T-cell (primary cell): ENCODE measurements around the gene SPOCK1. TPM values are rescaled to one million over a fixed set of nuclear protein-coding genes. Genes with fewer than 3 reads are reported as not detected.

Experiments used
- ATAC-seq, 4 experiments: fragments of 200-7000 bp in 3 of 4; fragments of 150-1000 bp in 1 of 4; cut with Tn5 transposase; replicated peaks in 1 of 4; 1 replicate in 3 of 4; 2 replicates in 1 of 4; pipeline ENCODE4 v1.10.0; 2021; ENCODE audit warnings: moderate library complexity in 3 of 4, mild to moderate bottlenecking in 2 of 4, moderate number of reproducible peaks in 1 of 4
- CTCF ChIA-PET, 2 donors: fragments of 300-600 bp; sonication (Branson Sonifier 250); formaldehyde crosslinking; loops; one replicate each; lab custom pipeline; 2022; ENCODE audit warnings: antibody characterized with exemption in 2 of 2; lab: Charles Lee
- POLR2A ChIA-PET, 2 donors: fragments of 300-600 bp; sonication (Branson Sonifier 250); formaldehyde crosslinking; loops; one replicate each; lab custom pipeline; 2022; ENCODE audit warnings: antibody characterized with exemption in 2 of 2; lab: Charles Lee
- DNase-seq, 35 experiments: peaks; one replicate each; pipeline versions ENCODE4 v3.0.0 to v3.0.0-alpha.2; 2013 to 2023
- H3K27ac ChIP-seq: one replicate; pipeline ENCODE4 v1.5.1; 2013; ENCODE audit warnings: low read length
- H3K27me3 ChIP-seq, 2 experiments: replicated peaks in 1 of 2; 1 replicate in 1 of 2; 2 replicates in 1 of 2; pipeline versions ENCODE4 v1.6.1 to v1.7.0; 2013; ENCODE audit warnings: low read length in 1 of 2, mixed read lengths in 1 of 2; ENCODE audit not compliant: control insufficient read depth in 2 of 2, insufficient read depth in 2 of 2; ENCODE audit errors: extremely low read depth in 1 of 2
- H3K36me3 ChIP-seq, 2 donors: 1 replicate in 1 of 2; 2 replicates in 1 of 2; pipeline versions ENCODE4 v1.6.1 to v1.7.0; 2013; ENCODE audit warnings: low read length in 1 of 2; ENCODE audit not compliant: control insufficient read depth in 2 of 2, insufficient read depth in 1 of 2; ENCODE audit errors: extremely low read depth in 1 of 2
- H3K4me1 ChIP-seq, 2 experiments: 1 replicate in 1 of 2; 2 replicates in 1 of 2; pipeline versions ENCODE4 v1.6.1 to v1.7.0; 2013; ENCODE audit warnings: low read length in 2 of 2, mixed read lengths in 1 of 2; ENCODE audit not compliant: insufficient read depth in 2 of 2, control insufficient read depth in 1 of 2; ENCODE audit errors: extremely low read depth in 1 of 2
- H3K4me3 ChIP-seq, 2 donors: 1 replicate in 1 of 2; 2 replicates in 1 of 2; pipeline versions ENCODE4 v1.5.1 to v1.7.0; 2013; ENCODE audit warnings: mild to moderate bottlenecking in 2 of 2, low read length in 1 of 2, moderate library complexity in 1 of 2; ENCODE audit not compliant: control insufficient read depth in 1 of 2; ENCODE audit errors: extremely low read depth in 1 of 2
- H3K9me3 ChIP-seq: 2 replicates; pipeline ENCODE4 v1.7.0; 2013
- H3K27ac Mint-ChIP-seq, 2 donors: one replicate each; pipeline ENCODE4 v1.8.0; 2020 to 2021; ENCODE audit warnings: mild to moderate bottlenecking in 2 of 2, mixed read lengths in 2 of 2
- H3K27me3 Mint-ChIP-seq, 2 donors: one replicate each; pipeline ENCODE4 v1.8.0; 2021 to 2022; ENCODE audit warnings: mixed read lengths in 2 of 2
- H3K36me3 Mint-ChIP-seq: one replicate; pipeline ENCODE4 v1.8.0; 2021; ENCODE audit warnings: mixed read lengths
- H3K4me1 Mint-ChIP-seq, 3 donors: one replicate each; pipeline ENCODE4 v1.8.0; 2020 to 2022; ENCODE audit warnings: mixed read lengths in 3 of 3, mild to moderate bottlenecking in 1 of 3
- H3K4me3 Mint-ChIP-seq, 3 donors: one replicate each; pipeline ENCODE4 v1.8.0; 2020 to 2022; ENCODE audit warnings: mild to moderate bottlenecking in 3 of 3, mixed read lengths in 3 of 3, moderate library complexity in 3 of 3
- H3K9me3 Mint-ChIP-seq, 3 donors: one replicate each; pipeline ENCODE4 v1.8.0; 2020 to 2022; ENCODE audit warnings: mixed read lengths in 3 of 3
- WGBS: methylation state at CpG from one replicate; pipeline ENCODE4 v1.1.5; 2013; ENCODE audit warnings: missing lambda C conversion rate; ENCODE audit not compliant: insufficient coverage; 5-methylcytosine and 5-hydroxymethylcytosine counted together
- total RNA-seq, 35 experiments: library from RNA in 6 of 35; stranded (reverse) in 6 of 35; fragments of 120-200 nt in 1 of 35; gene quantifications; one replicate each; pipeline versions ENCODE4 v1.2.1 to v1.2.4 and lab custom pipeline; 2013 to 2026

The SPOCK1 gene
- total RNA-seq, 5 donors from 2014 or later (not counting 1 experiment from before 2014, with no cell fraction given): 0.57 TPM; not detected in 4

DNA sequence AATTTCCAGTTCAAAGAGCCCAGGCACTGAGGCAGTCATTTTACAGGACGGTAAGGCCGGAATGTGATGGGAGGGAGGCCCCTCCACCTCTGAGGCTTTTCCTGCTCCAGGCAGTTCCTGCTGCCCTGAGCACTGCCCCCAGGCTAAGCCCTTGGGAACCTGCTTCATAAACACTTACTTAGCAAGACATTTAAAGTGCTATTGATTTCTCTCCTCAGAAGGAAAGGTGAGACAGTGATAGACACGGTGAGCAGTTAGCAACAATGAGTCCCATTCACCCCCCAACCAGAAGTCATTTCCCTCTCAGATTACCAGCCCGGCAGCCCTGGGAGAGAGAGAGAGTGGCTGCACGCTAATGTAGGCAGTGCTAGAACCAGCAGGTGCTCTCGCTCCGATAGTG, 462.5 kb downstream of the SPOCK1 start:
- H3K9me3 Mint-ChIP-seq: no peaks in the 10 kb centered on the region
- WGBS: no CpG with 5 or more reads among the region's 7 CpGs
- no peaks in the 10 kb centered on the region for H3K4me1 Mint-ChIP-seq
- no peak overlapping the region for H3K27ac Mint-ChIP-seq
- H3K27me3 ChIP-seq: no peaks in the 10 kb centered on the region
- ChIA-PET CTCF (no interaction called here), POLR2A (no interaction called here)
- peaks cover 3 to 4% of the 10 kb centered on the region in 2 donors for H3K27me3 Mint-ChIP-seq
- no peak for ATAC-seq
- no peaks in the 10 kb centered on the region for H3K4me1 ChIP-seq
- H3K27ac ChIP-seq: no peak overlapping the region
- no peak for DNase-seq
- H3K4me3 ChIP-seq: no peak overlapping the region
- no peaks in the 10 kb centered on the region for H3K9me3 ChIP-seq
- no peak overlapping the region for H3K4me3 Mint-ChIP-seq
- no peaks in the 10 kb centered on the region for H3K36me3 ChIP-seq
- no peaks in the 10 kb centered on the region for H3K36me3 Mint-ChIP-seq

DNA sequence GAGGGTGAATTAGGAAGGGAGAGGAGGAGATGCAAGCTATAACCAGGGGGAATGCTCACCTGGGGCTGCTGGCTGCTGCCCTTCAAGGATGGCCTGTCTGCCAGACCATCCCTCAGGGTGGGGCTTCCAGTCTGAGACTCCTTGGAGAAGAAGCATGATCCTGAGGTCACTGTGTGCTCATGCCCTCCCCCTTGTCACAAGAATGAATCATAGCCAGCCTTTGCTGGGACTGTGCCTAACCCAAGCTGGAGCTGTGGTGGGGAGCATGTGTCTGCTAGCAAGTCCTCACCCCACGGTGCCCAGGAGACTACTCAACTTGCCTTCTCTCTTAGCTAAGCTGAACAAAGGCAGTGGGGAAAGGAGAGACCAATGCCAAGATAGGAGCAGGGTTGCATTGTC, 463.6 kb downstream of the SPOCK1 start:
- Mint-ChIP-seq H3K9me3 (no peaks in the 10 kb centered on the region), H3K36me3 (no peaks in the 10 kb centered on the region), H3K4me3 (no peak overlapping the region), H3K27ac (no peak overlapping the region), H3K27me3 (peaks cover 3 to 4% of the 10 kb centered on the region in 2 donors), H3K4me1 (no peaks in the 10 kb centered on the region)
- DNase-seq (no peak), ATAC-seq (no peak)
- no CpG with 5 or more reads among the region's 1 CpG for WGBS
- no peaks in the 10 kb centered on the region for H3K4me1 ChIP-seq
- H3K27me3 ChIP-seq: no peaks in the 10 kb centered on the region
- H3K9me3 ChIP-seq: no peaks in the 10 kb centered on the region
- POLR2A ChIA-PET: no interaction called here
- CTCF ChIA-PET: no interaction called here
- no peaks in the 10 kb centered on the region for H3K36me3 ChIP-seq
- H3K27ac ChIP-seq: no peak overlapping the region
- no peak overlapping the region for H3K4me3 ChIP-seq

DNA sequence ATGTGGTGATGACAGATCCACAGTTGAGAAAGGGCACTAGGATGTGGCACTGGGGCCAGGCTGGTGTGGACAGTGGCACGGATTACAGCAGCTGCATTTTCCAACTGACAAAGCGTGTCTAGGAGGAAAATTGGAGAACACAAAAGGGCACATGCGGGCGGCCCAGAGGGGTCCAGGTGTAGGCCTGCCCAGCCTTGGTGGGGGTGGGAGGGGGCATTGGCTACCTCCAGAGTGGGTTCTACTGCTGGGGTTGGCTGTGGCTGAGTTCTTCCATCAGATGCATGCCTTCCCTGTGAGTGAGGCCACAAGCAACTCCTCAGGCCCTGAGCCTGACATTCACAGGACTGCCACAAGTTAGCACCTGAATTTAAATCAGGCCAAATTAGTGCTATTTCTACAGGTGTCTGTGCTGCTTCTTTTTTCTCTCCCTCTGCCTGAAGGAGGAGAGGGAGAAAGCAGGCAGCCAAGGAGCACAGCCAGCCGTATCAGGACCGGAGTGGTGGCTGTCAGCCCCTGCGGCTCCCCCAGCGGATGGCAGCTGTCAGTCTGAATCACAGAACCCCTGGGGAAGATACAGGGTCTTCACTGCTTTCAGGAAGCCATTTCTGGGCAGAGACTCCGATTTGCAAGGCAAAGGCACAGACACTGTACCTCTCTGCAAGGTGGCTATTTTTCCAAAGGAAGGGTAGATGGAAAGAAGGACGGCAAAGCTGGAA, 464.2 kb downstream of the SPOCK1 start:
- H3K4me1 ChIP-seq: no peaks in the 10 kb centered on the region
- Mint-ChIP-seq H3K9me3 (no peaks in the 10 kb centered on the region), H3K4me3 (no peak overlapping the region), H3K27me3 (peaks cover 3% of the 10 kb centered on the region in 2 donors), H3K36me3 (no peaks in the 10 kb centered on the region), H3K27ac (no peak overlapping the region), H3K4me1 (no peaks in the 10 kb centered on the region)
- no peaks in the 10 kb centered on the region for H3K27me3 ChIP-seq
- no peak for ATAC-seq
- no peaks in the 10 kb centered on the region for H3K36me3 ChIP-seq
- WGBS: 83% methylated on average over 10 of the region's 10 CpGs
- no peaks in the 10 kb centered on the region for H3K9me3 ChIP-seq
- CTCF ChIA-PET: no interaction called here
- no peak overlapping the region for H3K27ac ChIP-seq
- POLR2A ChIA-PET: no interaction called here
- no peak for DNase-seq
- H3K4me3 ChIP-seq: no peak overlapping the region

DNA sequence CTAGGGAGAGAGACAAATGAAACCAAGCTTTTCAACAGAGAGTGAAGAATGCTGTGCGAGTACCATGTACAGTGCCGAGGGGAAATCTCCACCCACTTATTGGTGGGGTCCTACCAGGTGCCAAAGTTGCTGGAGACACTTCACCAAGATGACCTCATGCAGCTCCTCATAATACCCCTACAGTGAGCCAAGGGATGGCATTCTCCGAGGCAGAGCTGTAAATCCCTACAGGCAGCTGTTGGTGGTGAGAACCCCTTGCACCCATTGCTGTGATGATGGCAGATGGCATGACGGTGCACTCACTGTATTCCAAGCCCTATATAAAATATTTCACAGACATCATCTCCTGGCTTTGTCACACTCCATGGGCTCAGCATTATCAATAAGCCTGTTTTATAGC, 464.9 kb downstream of the SPOCK1 start:
- no peaks in the 10 kb centered on the region for H3K27me3 ChIP-seq
- ChIA-PET POLR2A (no interaction called here), CTCF (no interaction called here)
- no peak overlapping the region for H3K27ac ChIP-seq
- WGBS: 90% methylated on average over 2 of the region's 4 CpGs
- no peaks in the 10 kb centered on the region for H3K9me3 Mint-ChIP-seq
- H3K4me1 Mint-ChIP-seq: no peaks in the 10 kb centered on the region
- no peak overlapping the region for H3K4me3 ChIP-seq
- ATAC-seq (no peak), DNase-seq (no peak)
- H3K4me3 Mint-ChIP-seq: no peak overlapping the region
- no peaks in the 10 kb centered on the region for H3K9me3 ChIP-seq
- H3K27ac Mint-ChIP-seq: no peak overlapping the region
- H3K4me1 ChIP-seq: no peaks in the 10 kb centered on the region
- no peaks in the 10 kb centered on the region for H3K36me3 ChIP-seq
- peaks cover 3% of the 10 kb centered on the region in 2 donors for H3K27me3 Mint-ChIP-seq
- no peaks in the 10 kb centered on the region for H3K36me3 Mint-ChIP-seq

DNA sequence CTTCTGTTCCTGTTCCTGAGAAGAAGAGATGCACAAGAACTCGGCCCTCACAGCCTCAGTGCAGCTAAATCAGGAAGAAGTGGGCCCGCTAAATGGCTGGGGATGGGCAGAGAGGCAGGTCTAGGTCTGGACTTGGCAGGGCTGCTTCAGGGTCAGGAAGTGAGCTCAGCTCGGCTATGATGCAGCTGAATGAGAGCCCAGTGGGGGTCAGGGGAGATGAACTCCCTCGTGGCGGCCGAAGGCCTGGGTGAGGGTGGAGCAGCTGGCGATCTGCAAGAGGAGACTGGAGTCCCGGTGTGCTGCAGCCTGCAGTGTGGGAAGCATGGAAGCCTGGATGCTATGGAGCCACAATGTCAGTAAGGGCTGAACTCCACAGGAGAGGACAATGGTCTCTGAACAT, 466.2 kb downstream of the SPOCK1 start:
- WGBS: 79% methylated on average over 7 of the region's 8 CpGs
- H3K27ac Mint-ChIP-seq: no peak overlapping the region
- ATAC-seq: no peak
- H3K9me3 Mint-ChIP-seq: no peaks in the 10 kb centered on the region
- Histone ChIP-seq H3K9me3 (no peaks in the 10 kb centered on the region), H3K4me3 (no peak overlapping the region), H3K27me3 (no peaks in the 10 kb centered on the region), H3K27ac (no peak overlapping the region), H3K4me1 (no peaks in the 10 kb centered on the region), H3K36me3 (no peaks in the 10 kb centered on the region)
- peaks cover 0 to 7% of the 10 kb centered on the region in 2 donors for H3K27me3 Mint-ChIP-seq
- ChIA-PET CTCF (interaction anchor here in 1 of 2 donors (0.6 kb wide), 1 partner anchor 40 kb away, joined by 4 read pairs; no protein-coding TSS in a partner anchor), POLR2A (no interaction called here)
- no peaks in the 10 kb centered on the region for H3K4me1 Mint-ChIP-seq
- no peaks in the 10 kb centered on the region for H3K36me3 Mint-ChIP-seq
- H3K4me3 Mint-ChIP-seq: no peak overlapping the region
- no peak for DNase-seq

DNA sequence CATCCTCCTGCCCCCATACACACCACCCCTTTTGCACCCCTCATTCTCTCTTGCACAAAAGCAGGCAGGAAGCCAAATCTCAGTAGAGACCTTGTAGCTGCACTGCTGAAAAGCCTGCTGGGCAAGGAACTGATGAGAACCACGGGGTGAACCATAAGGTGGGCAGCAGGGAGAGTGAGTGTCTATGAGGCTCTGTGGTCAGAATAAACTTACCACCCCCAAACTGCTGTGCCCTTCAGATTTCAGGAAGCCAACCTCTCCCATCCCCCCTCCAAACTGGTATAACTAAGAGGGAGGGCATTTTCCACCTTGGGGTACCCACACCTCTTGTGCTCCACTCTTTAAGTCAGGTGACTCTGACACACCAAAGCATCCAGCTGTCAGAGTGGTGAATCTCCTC, 471.4 kb downstream of the SPOCK1 start:
- Mint-ChIP-seq H3K9me3 (no peaks in the 10 kb centered on the region), H3K27ac (no peak overlapping the region), H3K4me1 (peaks cover 0 to 2% (median 0%) of the 10 kb centered on the region in 3 donors), H3K4me3 (no peak overlapping the region), H3K36me3 (no peaks in the 10 kb centered on the region), H3K27me3 (peaks cover 0 to 4% of the 10 kb centered on the region in 2 donors)
- ChIA-PET CTCF (no interaction called here), POLR2A (no interaction called here)
- ATAC-seq (no peak), DNase-seq (no peak)
- no CpG with 5 or more reads among the region's 1 CpG for WGBS
- no peak overlapping the region for H3K27ac ChIP-seq
- H3K4me3 ChIP-seq: no peak overlapping the region
- no peaks in the 10 kb centered on the region for H3K27me3 ChIP-seq
- H3K36me3 ChIP-seq: no peaks in the 10 kb centered on the region
- H3K4me1 ChIP-seq: no peaks in the 10 kb centered on the region
- H3K9me3 ChIP-seq: no peaks in the 10 kb centered on the region
